A549 (cell line): Measurements from ENCODE around the gene PCYT2.

Experiments used
- FOSB ChIP-seq: fragments of 250-450 bp; sonication (Bioruptor Pico); IDR thresholded peaks from 2 replicates; pipeline ENCODE4 v1.5.0; 2020; ENCODE audit warnings: mild to moderate bottlenecking, moderate library complexity
- MAZ ChIP-seq: fragments of 150-350 bp; IDR thresholded peaks from 2 replicates; pipeline ENCODE4 v1.6.1; 2014; ENCODE audit warnings: antibody characterized with exemption, low read depth, low read length, borderline replicate concordance
- MYC ChIP-seq: IDR thresholded peaks from 2 replicates; pipeline ENCODE4 v1.6.1; 2012; ENCODE audit warnings: mild to moderate bottlenecking, inconsistent platforms, low read length, improper control_type of control experiment, borderline replicate concordance
- NPAS2 ChIP-seq: fragments of 250-450 bp; sonication (Bioruptor Pico); IDR thresholded peaks from 2 replicates; pipeline ENCODE4 v1.8.0; 2022; ENCODE audit warnings: mild to moderate bottlenecking, moderate library complexity, borderline replicate concordance
- PBX3 ChIP-seq: IDR thresholded peaks from 2 replicates; pipeline ENCODE4 v1.6.1; 2012
- POLR2A ChIP-seq: IDR thresholded peaks from 2 replicates; pipeline ENCODE4 v1.6.1; 2012; ENCODE audit warnings: mild to moderate bottlenecking, low read length
- SREBF2 ChIP-seq: fragments of 450-650 bp; IDR thresholded peaks from 2 replicates; pipeline ENCODE4 v1.6.1; 2014; ENCODE audit warnings: mild to moderate bottlenecking, moderate library complexity
- TF ChIP-seq, protein P1 (sequence below): fragments of >200 bp; sonication (Bioruptor Twin); formaldehyde crosslinking; IDR thresholded peaks from 3 replicates; pipeline ENCODE4 v1.5.1; 2016
- TF ChIP-seq, protein P2 (sequence below): fragments of 200-600 bp; sonication (generic); IDR thresholded peaks from 2 replicates; pipeline ENCODE4 v1.6.1; 2016; ENCODE audit warnings: antibody characterized with exemption, mild to moderate bottlenecking, moderate library complexity

DNA sequence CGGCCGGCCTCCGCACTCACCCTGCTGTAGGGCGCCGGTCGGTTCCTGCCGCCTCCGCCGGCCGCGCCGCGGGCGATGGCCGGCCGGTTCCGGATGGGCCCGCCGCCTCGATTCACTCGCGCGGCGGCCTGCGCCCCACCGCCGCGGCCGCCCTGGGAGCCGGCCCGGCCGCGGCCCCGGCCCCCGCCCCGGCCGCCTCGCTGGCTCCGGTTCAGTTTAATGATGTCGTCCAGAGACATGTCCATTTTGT is 20.0 kb downstream of the PCYT2 start:
- TF ChIP-seq, protein P1, sequence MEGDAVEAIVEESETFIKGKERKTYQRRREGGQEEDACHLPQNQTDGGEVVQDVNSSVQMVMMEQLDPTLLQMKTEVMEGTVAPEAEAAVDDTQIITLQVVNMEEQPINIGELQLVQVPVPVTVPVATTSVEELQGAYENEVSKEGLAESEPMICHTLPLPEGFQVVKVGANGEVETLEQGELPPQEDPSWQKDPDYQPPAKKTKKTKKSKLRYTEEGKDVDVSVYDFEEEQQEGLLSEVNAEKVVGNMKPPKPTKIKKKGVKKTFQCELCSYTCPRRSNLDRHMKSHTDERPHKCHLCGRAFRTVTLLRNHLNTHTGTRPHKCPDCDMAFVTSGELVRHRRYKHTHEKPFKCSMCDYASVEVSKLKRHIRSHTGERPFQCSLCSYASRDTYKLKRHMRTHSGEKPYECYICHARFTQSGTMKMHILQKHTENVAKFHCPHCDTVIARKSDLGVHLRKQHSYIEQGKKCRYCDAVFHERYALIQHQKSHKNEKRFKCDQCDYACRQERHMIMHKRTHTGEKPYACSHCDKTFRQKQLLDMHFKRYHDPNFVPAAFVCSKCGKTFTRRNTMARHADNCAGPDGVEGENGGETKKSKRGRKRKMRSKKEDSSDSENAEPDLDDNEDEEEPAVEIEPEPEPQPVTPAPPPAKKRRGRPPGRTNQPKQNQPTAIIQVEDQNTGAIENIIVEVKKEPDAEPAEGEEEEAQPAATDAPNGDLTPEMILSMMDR: no peak
- TF ChIP-seq, protein P2, sequence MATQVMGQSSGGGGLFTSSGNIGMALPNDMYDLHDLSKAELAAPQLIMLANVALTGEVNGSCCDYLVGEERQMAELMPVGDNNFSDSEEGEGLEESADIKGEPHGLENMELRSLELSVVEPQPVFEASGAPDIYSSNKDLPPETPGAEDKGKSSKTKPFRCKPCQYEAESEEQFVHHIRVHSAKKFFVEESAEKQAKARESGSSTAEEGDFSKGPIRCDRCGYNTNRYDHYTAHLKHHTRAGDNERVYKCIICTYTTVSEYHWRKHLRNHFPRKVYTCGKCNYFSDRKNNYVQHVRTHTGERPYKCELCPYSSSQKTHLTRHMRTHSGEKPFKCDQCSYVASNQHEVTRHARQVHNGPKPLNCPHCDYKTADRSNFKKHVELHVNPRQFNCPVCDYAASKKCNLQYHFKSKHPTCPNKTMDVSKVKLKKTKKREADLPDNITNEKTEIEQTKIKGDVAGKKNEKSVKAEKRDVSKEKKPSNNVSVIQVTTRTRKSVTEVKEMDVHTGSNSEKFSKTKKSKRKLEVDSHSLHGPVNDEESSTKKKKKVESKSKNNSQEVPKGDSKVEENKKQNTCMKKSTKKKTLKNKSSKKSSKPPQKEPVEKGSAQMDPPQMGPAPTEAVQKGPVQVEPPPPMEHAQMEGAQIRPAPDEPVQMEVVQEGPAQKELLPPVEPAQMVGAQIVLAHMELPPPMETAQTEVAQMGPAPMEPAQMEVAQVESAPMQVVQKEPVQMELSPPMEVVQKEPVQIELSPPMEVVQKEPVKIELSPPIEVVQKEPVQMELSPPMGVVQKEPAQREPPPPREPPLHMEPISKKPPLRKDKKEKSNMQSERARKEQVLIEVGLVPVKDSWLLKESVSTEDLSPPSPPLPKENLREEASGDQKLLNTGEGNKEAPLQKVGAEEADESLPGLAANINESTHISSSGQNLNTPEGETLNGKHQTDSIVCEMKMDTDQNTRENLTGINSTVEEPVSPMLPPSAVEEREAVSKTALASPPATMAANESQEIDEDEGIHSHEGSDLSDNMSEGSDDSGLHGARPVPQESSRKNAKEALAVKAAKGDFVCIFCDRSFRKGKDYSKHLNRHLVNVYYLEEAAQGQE: no peak
- TF ChIP-seq MAZ (no peak), NPAS2 (no peak), SREBF2 (no peak), PBX3 (no peak), POLR2A (no peak), FOSB (no peak), MYC (no peak)
